A673 (cell line): Measurements from ENCODE around the gene UBE2E2.

Source experiments
- CTCF ChIP-seq: fragments of 300-800, 200-600 bp; sonication (generic); conservative IDR thresholded peaks from 2 replicates; pipeline ENCODE4 v1.5.1; 2017; ENCODE audit warnings: low read depth, mild to moderate bottlenecking, antibody characterized with exemption, low read length, moderate library complexity, mixed read lengths
- EZH2 ChIP-seq: fragments of 200-600 bp; sonication (generic); IDR thresholded peaks from 2 replicates; pipeline ENCODE4 v1.6.1; 2017; ENCODE audit warnings: borderline replicate concordance, low read depth, mild to moderate bottlenecking, mixed read lengths, antibody characterized with exemption, low read length; ENCODE audit not compliant: poor library complexity, severe bottlenecking

- TF ChIP-seq CTCF = no peak
- no peak for TF ChIP-seq EZH2
These were observed 49.0 kb downstream of the UBE2E2 start for GRCh38 chr3:23252122-23252521.
